D721Med (cell line): ENCODE measurements around the gene CIDEA.

Experiments used
- DNase-seq: peaks from one replicate; pipeline ENCODE4 v3.0.0; 2011; ENCODE audit warnings: low spot score; ENCODE audit not compliant: insufficient read length
- FAIRE-seq: peaks from 2 replicates; lab custom pipeline; 2011; peaks lifted over from hg19 to GRCh38; lab: Jason Lieb, UNC
- CTCF ChIP-seq: IDR thresholded peaks from 2 replicates; pipeline ENCODE4 v1.5.1; 2012; ENCODE audit warnings: mild to moderate bottlenecking, control low read depth; ENCODE audit not compliant: insufficient read depth; ENCODE audit errors: missing control alignments

The CIDEA gene

GRCh38 chr18:12301263-12302005, 47.3 kb downstream of the CIDEA start:
- DNase-seq: no peak
- no peak for FAIRE-seq
- no peak for TF ChIP-seq CTCF

- DNase-seq (no peak), FAIRE-seq (no peak)
- no peak for TF ChIP-seq CTCF
Observed at GRCh38 chr18:12302391-12303147, 48.4 kb downstream of the CIDEA start.

DNA sequence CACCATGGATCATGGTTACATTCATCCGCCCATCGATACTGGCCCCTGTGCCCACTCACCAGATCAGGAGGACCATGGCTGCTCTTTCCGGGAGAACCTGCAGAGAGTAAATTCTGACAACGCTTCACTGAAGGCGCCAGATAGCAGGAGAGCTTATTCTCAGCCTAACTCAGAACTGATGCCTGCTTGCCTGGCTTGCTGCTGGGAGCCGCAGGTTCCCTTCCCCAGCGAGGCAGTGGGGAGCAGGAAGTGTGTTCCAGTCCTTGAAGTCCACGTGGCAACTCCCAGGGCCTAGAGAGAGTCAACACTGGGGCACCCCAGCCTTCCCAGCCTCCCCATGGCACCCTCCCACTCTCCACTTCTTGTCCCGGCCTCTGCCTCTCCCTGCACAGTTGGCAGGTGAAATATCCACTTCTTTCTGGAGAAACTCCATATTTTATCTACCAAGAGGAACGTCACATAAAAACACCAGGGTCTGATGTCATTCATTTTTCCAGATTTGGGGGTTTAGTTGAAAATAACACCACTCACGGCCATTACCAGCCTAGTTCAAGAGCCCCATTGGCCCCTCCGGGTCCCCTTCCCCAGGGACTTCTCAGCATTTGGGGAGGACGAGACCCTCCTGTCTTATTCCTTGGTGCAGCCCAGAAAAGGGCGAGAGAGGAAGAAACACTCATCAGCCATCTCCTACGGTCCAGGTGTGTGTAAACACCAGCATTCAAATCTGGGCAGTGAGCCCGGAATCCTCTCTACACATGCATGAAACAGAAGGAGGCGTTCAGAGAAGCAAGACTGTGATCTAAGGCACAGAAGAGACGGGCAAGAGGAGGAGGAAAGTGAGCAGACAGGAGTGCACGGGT, 50.4 kb downstream of the CIDEA start:
- FAIRE-seq: no peak
- no peak for TF ChIP-seq CTCF
- no peak for DNase-seq

- FAIRE-seq (no peak), DNase-seq (no peak)
- no peak for TF ChIP-seq CTCF
Observed at GRCh38 chr18:12305211-12305610, 51.0 kb downstream of the CIDEA start.

DNA sequence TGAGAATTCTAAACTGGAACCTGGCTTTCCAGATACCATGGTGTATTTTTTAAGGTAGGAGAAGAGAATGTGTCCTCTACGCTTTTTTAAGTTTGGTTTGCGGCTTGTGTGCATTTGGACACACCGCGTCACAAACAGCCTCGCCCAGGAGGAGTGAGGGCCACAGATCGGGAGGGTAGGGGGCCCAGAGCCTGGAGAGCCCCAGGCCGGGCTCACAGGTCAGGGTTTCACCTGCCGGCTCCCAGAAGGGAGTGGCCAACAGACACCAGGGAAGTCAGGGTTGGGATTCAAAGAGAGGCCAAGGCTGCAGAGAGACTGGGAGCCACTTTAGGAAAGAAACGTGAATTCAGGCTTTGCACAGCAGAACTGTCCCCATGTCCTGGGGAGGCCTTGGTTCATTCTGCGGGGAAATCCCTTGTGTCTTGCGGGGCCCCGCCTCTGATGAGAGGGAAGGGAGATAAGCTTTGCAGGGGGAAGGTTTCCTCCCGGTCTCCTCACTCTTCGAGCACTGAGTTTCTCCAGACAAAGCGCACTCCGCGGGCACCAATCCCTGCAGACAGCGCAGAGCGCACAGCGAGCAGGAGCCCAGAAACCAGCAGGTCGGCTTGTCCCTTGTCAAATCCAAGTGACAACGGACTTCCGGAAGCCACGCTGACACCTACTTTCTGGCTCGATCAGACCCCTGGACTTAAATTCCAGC, 51.9 kb downstream of the CIDEA start:
- DNase-seq: no peak

More for the DNA sequence above, 51.9 kb downstream of the CIDEA start:
- no peak for TF ChIP-seq CTCF
- no peak for FAIRE-seq
